HG03442 (cell line): ENCODE measurements around the gene ARSH.
"Not testable (repeated sequence)": the region's sequence is repeated elsewhere in the genome, so short reads cannot be mapped to it uniquely, and the experiment has no call there.

Experiments used
- ATAC-seq: cut with Tn5 transposase; IDR thresholded peaks from one replicate; pipeline ENCODE4 v1.9.1; 2021; ENCODE audit warnings: mild to moderate bottlenecking, moderate library complexity; ENCODE audit not compliant: unreplicated experiment

Gene ARSH

DNA sequence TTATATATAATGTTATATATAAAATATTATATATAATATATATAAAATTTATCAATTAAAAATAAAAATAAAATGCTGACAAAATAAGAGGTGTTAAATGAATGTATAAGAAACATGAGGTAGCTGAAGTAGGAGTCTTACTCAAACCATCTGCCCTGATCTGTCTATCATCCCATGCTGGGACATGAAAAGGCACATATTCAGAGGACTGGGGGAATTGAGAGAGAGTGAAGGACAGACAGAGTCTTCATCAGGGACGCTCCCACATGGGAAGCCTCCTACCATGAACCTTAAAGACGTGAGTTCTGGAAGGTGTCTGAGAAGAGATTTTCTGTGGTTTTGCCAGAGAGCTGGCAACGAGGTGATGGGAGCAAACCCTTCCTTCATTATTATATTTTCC, 30.9 kb downstream of the ARSH start:
- ATAC-seq = no peak

DNA sequence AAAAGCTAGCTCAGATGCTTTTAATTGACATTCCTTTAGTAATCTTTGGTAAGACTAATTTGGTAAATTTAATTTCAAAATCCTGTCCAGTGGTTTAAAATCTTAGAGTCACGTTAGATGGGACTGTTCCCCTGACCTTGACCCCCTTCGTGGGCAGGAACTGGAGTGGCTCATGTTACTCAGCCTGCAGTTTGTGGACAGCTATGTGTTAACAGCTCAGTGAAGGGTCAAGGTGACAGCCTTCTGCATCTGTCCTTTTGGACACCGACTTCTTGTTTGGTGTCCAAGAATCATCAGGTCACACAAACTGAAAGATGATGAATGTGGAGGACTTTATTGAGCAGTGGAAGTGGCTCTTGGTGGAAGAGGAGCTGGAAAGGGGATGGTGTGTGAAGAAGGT, 37.9 kb downstream of the ARSH start:
- no peak for ATAC-seq

DNA sequence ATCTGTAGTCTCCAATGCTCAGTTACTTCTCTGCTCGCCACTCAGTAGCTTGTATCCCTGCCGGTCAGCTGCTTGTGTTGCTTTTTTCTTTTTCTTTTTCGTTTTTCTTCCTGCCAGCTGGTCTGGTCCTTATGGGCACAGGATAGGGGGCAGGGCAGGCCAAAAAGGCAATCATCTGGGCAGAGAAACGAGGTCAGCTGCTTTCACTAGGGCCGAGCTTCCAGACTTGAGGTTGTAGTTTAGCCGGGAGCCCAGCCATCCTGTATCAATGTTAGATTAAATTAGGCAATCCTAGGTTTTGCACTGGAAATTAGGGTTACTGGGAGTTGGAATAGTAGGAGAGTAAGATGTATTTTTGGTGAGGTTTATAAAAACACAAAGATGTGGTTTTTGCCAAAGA, 38.3 kb downstream of the ARSH start:
- ATAC-seq = no peak

DNA sequence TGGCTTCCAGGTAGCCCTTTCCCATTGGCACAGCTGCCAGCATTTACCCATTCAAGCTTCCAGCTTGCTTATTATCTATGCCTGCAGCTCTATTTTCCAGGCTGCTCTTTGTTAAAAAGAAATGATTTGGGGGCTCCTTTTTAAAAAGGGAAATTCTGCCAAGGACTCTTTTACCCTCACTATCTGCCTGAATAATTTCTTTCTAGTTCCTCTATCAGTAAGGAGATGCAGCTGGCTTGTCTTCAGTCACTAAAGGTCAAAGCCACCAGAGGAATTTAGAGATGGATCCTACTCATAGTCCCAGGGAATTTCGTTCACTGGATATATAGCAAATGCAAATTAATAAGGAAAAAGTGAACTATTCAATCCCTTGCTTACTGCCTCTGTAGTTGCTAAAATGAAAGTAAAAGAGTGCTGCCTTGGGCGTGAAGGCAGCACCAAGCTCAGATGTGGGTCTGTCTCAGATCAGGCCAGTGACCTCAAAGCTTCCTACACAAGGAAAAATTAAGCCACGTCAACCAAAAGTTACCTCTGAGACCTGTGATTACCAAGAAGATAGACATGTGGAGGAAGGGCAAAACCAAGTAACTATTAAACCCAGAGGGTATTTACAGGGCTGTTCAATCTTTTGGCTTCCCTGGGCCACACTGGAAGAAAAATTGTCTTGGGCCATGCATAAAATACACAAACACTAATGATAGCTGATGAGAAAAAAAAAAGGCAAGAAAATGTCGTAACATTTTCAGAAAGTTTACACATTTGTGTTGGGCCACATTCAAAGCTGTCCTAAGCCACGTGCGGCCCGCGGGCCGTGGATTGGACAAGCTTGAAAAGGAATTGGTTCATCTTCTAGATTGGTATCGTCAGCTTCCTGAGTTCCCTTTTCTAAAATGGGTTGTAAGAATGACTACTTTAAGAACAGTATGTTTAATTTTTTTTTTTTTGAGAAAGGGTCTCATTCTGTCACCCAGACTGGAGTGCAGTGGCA, 40.2 kb downstream of the ARSH start:
- no peak for ATAC-seq

DNA sequence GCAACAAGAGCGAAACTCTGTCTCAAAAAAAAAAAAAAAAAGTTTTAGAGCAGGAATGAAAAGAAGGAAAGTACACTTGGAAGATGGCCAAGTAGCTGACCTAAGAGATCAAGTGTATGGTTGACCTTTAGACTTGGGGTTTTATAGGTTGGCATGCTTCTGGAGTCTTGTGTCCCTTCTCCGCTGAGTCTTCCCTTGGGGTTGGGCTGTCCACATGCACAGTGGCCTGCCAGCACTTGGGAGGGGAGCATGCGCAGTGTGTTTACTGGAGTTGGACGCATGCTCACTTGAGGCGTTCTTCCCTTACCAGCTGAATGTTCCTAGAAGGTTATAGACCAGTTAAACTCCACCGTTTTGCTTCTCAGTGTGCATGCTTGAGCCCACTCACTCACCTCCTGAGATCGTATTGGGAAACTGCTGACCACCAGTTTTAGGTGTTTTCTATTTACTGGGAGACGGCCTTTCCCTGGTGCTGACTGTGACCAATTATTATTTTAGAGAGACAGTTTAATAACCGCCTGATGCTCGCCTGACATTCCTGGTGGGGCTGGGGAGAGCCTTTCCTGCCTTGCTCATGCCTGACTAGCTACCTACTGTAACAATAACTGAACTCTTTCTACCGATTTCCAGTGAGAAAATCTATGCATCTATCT, 44.3 kb downstream of the ARSH start:
- ATAC-seq = not testable (repeated sequence)

DNA sequence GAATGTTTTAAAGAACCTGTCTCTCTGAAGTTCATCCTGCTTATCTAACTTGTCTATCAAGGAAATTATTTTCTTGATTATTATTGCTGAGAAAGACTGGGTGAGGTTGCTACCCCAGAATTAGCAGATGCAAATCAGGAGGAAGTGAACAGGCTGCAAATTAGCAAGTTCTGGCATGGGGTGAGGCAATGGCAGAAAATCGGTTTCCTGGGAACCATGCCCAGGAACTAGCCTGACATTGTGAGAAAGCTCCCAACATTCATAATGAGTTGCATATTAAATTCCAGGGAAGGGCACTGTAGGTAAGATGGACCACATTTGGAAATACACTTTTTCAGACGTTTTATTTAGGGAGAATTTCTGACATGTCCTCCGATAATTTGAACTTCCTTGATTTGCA, 46.5 kb downstream of the ARSH start:
- ATAC-seq = no peak

DNA sequence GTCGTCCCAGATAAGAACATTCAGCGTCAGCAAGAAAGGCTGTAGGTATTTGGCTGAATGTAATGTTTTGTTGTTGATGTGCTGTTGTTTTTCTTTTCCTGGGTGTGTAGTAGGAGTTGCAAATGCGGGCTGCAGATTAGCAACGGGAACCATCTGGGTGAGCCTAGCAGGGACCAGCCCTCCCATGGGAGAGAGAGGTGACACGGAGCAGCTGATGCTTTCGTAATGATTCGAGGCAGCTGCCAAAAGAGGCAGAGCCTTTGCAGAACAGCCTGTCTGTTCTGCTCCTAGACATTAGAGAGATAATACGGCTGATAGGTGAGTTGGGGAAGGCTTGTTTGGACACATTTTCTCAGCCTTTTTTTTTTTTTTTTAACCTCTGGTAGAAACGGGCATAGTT, 60.2 kb downstream of the ARSH start:
- ATAC-seq = no peak

DNA sequence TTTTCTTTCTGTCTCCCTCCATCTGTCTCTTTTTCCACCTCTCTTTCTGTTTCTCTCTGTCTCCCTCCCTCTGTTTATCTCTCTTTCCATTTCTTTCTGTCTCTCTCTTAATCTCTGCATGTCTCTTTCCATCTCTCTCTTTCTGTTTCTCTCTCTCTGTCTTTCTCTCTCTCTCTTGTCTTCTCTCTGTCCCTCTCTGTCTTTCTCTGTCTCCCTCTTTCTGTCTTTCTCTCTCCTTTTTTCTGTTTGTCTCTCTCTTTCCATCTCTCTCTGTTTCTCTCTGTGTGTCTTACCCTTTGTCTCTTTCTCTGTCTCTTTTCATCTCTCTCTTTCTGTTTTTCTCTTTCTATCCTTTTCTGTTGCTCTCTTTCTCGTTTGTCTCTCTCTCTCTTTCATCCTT, 69.6 kb downstream of the ARSH start:
- no peak for ATAC-seq

DNA sequence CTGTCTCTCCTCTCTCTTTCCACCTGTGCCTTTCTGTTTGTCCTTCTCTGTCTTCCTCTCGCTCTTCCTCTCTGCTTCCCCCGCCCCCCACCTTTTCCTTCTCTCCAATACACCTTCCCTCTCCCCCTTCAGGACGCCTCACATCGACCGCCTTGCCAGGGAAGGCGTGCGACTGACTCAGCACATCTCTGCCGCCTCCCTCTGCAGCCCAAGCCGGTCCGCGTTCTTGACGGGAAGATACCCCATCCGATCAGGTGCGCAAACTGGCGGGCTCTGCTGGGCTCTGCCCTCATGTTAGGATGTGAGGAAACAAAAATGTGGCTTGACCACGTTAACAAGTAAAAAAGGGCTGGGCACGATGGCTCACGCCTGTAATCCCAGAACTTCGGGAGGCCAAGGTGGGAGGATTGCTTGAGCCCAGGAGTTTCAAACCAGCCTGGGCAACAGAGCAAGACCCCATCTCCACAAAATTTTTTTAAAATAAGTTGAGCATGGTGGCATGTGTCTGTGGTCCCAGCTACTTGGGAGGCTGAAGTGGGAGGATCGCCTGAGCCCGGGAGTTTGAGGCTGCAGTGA, 70.2 kb downstream of the ARSH start:
- no peak for ATAC-seq
